ENCODE measurements around the gene NEDD4L. TPM values are rescaled to one million over a fixed set of nuclear protein-coding genes. Genes with fewer than 3 reads are reported as not detected.

NEDD4L gene
- total and polyA plus RNA-seq, 4 donors = 10.2 to 20.3 (median 13.2) TPM

GRCh38 chr18:58416704-58417683 lies 373.0 kb downstream of the NEDD4L start (continued):
- TF ChIP-seq CTCF (IDR thresholded peaks at IDR 0.05; ENCODE audit: low read depth, low read length, missing input control) (no peak), NR2F2 (IDR thresholded peaks at IDR 0.05) (no peak)

GRCh38 chr18:58417752-58418151 lies 373.7 kb downstream of the NEDD4L start:
- TF ChIP-seq TAF1 (conservative IDR thresholded peaks at IDR 0.05) = peak; percentile 88
- TF ChIP-seq HNF4A (conservative IDR thresholded peaks at IDR 0.05) = peak; percentile 82 to 84
- peak; percentile 95 for TF ChIP-seq ATF3 (IDR thresholded peaks at IDR 0.05)
- peak; percentile 97 for TF ChIP-seq JUND (IDR thresholded peaks at IDR 0.05)
- no peak for TF ChIP-seq REST (IDR thresholded peaks at IDR 0.05)
- peak in 1 of 2 donors; percentile 51 for TF ChIP-seq GABPA (IDR thresholded peaks at IDR 0.05 in 1 of 2, conservative IDR thresholded peaks at IDR 0.05 in 1 of 2)
- peak; percentile 81 for TF ChIP-seq FOXA2 (IDR thresholded peaks at IDR 0.05)
- TF ChIP-seq YY1 (IDR thresholded peaks at IDR 0.05) = peak; percentile 94
- peak; percentile 48 for TF ChIP-seq HNF4G (IDR thresholded peaks at IDR 0.05)
- TF ChIP-seq MAX (IDR thresholded peaks at IDR 0.05) = peak; percentile 42
- peak; percentile 83 for TF ChIP-seq ZBTB33 (IDR thresholded peaks at IDR 0.05)
- peak; percentile 48 to 71 for TF ChIP-seq EGR1 (IDR thresholded peaks at IDR 0.05; ENCODE audit: low read depth in 2 of 2)
- peak; percentile 95 to 97 for TF ChIP-seq RXRA (IDR thresholded peaks at IDR 0.05)
- peak; percentile 96 for TF ChIP-seq SP1 (IDR thresholded peaks at IDR 0.05)
- peak; percentile 53 for TF ChIP-seq NR2F2 (IDR thresholded peaks at IDR 0.05)
- no peak for TF ChIP-seq CTCF (IDR thresholded peaks at IDR 0.05; ENCODE audit: low read depth, low read length, missing input control)
- TF ChIP-seq RAD21 (IDR thresholded peaks at IDR 0.05) = peak; percentile 55 to 62
- TF ChIP-seq FOXA1 (IDR thresholded peaks at IDR 0.05) = peak; percentile 79
- H3K9me3 ChIP-seq (ENCODE audit: control insufficient read depth in 4 of 4, low read length in 3 of 4) = peaks cover 0 to 3% (median 0%) of the 10 kb centered on the region in 4 donors
- H3K9ac ChIP-seq (ENCODE audit: low read depth in 1 of 2, low read length in 2 of 2) = peak overlapping the region; percentile 66 to 93
- H3K4me1 ChIP-seq (ENCODE audit: control insufficient read depth in 4 of 4, insufficient read depth in 4 of 4, low read length in 3 of 4) = peaks cover 3 to 55% (median 26%) of the 10 kb centered on the region in 4 donors
- no peak for DNase-seq (ENCODE audit: low spot score)
- H3K27ac ChIP-seq (ENCODE audit: low read depth in 1 of 2, low read length in 2 of 2) = peak overlapping the region; percentile 88 to 93
- H3K36me3 ChIP-seq (ENCODE audit: control insufficient read depth in 4 of 4, insufficient read depth in 3 of 4, low read depth in 1 of 4, low read length in 3 of 4) = no peaks in the 10 kb centered on the region
- H3K4me3 ChIP-seq (ENCODE audit: low read depth in 1 of 3, low read length in 3 of 3) = peak overlapping the region in 2 of 3 donors; percentile 19 to 35
- 30% methylated on average over 6 of the region's 6 CpGs for WGBS
- H3K27me3 ChIP-seq (ENCODE audit: control insufficient read depth in 4 of 4, insufficient read depth in 4 of 4, low read length in 3 of 4) = no peaks in the 10 kb centered on the region

Measured in liver (tissue), 9 donors.